Amniotic epithelial cell (primary cell): Measurements from ENCODE around the gene STT3A.

Experiments
- DNase-seq: peaks from one replicate; pipeline ENCODE4 v3.0.0-alpha.2; 2010; ENCODE audit warnings: low read depth

STT3A gene

GRCh38 chr11:125663910-125664309 lies 71.3 kb downstream of the STT3A start:
- peak; percentile 54 for DNase-seq

- no peak for DNase-seq
Measured at GRCh38 chr11:125667151-125667550, 74.5 kb downstream of the STT3A start.

- no peak for DNase-seq
Measured at GRCh38 chr11:125670172-125670571, 77.5 kb downstream of the STT3A start.

- no peak for DNase-seq
Measured at GRCh38 chr11:125671561-125671960, 78.9 kb downstream of the STT3A start.
